ENCODE data around the gene SLAMF6.
"Not testable (repeated sequence)": the region's sequence is repeated elsewhere in the genome, so short reads cannot be mapped to it uniquely, and the experiment has no call there.

SLAMF6 gene

DNA sequence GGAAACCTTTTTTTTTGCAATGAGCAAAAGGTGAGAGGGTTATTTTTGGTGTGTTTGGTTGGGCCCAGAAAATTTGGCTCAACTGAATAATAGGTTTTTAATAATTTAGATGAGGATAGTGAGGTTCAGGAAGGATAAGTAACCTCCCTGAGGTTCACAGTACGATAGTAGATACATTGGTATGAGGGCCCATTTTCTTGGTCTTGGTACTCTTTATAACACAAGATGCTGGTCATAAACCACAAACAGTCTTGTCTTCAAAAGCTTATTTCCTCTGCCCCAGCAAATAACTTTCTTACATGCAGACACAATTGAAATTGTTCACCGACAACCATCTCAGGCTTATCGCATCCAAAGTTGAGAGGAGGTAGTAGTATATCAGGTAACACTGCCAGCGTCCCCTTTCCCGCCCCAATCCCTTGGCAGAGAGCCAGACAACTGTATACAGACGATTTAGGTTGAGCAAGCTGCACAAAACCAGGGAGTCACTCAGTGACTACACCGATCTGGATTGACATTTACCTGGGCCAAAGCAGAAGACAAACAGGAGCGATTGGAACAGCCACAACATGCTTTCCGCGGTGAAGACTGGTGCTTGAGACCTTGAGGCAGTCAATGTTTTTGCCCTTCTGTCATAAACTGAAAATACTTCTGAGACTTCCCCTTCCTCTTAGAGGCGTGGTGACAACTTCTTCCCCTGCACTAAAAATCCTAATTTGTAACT is at the start of gene SLAMF6:
Gene SLAMF6 (minus strand): TSS at position 634 of the 724 bp plus-strand sequence. CDS start 63 bp downstream, at position 571.
- DNase-seq, result no peak

DNA sequence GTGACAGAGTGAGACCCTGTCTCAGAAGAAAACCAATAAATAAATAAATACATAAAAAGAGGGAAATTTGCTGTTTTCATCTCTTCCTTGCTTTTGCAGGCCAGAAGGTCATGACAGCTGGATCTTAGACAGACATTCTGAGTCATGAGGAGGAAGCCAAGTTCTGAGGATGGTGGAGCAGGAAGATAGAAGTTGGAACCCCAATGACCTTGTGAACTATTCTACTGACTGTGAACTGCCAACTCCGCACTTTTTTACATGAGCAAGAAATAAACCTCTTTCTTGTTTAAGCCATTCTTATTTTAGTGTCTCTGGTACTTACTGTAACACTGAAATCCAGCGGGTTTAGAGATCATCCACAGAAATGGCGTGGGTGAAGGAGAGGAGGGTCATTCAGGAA is 47.8 kb upstream of the SLAMF6 start:
- no peak for DNase-seq

DNA sequence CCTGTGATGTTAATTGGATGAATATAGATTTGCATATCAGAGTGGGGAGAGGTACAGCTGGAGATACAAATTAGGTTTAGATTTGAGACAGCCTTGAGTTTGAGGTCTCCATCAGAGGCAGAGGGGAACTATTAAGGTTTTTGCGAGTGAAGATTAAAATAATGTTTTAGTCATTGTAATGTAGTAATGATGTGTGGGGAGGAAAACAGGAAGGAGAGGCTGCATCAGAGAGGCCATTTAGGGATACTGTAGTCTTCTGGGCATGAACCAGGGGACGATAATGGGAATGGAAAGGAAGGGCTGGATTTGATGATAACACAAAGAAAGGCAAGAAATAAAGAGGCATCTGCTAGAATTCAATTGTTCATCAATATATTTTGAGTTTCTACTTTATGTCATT is 46.8 kb upstream of the SLAMF6 start:
- no peak for DNase-seq

DNA sequence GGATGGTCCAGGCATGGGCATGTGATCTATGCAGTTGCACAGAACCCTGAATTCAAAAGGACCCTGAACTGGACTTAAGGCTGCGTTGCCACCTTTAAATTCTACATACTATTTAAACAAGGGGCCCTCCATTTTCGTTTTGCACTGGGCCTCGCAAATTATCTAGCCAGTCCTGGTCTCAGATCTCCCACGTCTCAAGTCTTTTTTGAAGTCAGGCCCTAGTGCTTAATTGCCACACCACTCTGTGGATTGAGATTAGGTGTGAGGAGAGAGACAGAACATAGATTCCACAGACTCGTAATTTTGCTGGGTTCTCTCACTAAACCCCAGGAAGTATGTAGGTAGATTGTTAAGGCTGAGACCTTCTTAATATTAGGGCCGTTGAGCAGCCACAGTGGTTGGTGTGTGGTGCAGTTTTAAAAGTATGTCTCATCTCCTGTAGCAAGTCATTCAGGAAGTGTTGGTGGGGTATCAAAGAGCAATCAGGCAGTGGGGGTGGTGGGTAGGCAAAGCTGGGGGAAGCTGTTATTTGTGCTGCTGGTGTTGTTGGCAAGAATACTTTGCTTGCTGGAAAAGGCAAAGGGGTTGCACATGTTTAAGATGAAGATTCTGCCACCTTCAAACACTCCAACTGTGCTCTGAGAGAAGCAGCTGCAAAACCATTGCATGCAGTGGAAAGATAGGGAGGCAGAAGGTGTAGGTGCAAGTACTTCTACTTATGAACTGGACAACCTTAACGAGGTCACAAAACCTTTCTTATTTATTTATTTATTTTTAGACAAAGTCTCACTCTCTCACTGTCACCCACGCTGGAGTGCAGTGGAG is 45.0 kb upstream of the SLAMF6 start:
- no peak for DNase-seq

DNA sequence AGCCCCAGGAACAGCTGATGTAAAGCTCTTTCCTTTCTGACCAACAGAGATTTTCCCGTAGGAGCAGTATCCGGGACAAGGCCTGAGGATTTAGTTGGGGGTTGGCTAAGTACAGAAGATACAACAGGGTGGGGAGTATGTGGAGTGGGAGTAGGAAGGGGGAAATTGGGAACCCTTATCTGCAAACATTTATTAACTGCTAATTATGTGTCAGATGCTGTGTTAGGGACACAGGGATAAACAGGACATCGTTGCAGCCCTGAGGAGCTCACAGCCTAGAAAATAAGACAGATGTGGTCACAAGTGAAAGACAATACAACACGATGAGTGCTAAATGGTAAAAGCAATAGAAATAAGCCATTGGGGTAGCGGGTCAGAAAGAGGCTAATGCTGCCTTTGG is 44.3 kb upstream of the SLAMF6 start:
- DNase-seq, result no peak

DNA sequence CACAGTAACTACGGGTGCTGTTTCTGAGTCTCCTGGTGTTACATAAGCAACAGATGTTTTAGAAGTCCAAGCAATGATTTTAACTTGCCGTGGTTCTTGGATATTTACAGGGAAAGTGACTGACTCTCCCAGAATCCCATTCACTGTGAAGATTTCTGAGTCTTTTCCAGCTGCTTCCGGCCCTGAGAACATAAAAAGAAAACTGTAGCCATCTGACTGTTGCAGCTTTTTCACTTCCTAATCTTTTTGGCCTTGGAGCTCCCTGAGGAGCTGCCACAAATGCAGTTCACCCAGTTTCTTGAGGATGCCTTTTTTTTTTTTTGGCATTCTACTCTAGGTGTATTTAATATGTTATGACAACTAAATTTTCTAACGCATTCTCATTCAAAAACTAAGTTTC is 42.5 kb upstream of the SLAMF6 start:
- no peak for DNase-seq

DNA sequence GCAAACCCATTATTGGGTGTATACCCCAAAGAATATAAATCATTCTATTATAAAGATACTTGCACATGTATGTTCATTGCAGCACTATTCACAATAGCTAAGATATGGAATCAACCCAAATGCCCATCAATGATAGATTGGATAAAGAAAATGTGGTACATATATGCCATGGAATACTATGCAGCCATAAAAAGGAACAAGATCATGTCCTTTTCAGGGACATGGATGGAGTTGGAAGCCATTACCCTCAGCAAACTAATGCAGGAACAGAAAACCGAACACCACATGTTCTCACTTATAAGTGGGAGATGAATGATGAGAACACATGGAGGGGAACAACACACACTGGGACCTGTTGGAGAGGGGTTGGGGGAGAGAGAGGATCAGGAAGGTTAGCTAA is 40.2 kb upstream of the SLAMF6 start:
- not testable (repeated sequence) for DNase-seq

DNA sequence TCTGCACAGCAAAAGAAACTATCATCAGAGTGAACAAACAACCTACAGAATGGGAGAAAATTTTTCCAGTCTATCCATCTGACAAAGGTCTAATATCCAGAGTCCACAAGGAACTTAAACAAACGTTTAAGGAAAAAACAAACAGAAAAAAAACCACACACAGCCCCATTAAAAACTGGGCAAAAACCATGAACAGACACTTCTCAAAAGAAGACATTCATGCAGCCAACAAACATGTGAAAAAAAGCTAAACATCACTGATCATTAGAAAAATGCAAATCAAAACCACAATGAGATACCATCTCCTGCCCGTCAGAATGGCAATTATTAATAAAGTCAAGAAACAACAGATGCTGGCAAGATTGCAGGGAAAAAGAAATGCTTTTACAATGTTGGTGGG is 39.7 kb upstream of the SLAMF6 start:
- DNase-seq, result not testable (repeated sequence)

DNA sequence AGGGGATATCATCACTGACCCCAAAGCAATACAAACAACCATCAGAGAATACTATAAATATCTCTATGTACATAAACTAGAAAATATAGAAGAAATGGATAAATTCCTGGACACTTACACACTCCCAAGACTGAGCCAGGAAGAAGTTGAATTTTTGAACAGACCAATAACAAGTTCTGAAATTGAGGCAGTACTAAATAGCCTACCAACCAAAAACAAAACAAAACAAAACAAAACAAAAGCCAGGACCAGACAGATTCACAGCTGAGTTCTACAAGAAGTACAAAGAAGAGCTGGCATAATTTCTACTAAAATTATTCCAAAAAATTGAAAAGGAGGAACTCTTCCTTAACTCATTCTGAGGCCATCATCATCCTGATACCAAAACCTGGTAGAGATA is 37.8 kb upstream of the SLAMF6 start:
- DNase-seq, result no peak

DNA sequence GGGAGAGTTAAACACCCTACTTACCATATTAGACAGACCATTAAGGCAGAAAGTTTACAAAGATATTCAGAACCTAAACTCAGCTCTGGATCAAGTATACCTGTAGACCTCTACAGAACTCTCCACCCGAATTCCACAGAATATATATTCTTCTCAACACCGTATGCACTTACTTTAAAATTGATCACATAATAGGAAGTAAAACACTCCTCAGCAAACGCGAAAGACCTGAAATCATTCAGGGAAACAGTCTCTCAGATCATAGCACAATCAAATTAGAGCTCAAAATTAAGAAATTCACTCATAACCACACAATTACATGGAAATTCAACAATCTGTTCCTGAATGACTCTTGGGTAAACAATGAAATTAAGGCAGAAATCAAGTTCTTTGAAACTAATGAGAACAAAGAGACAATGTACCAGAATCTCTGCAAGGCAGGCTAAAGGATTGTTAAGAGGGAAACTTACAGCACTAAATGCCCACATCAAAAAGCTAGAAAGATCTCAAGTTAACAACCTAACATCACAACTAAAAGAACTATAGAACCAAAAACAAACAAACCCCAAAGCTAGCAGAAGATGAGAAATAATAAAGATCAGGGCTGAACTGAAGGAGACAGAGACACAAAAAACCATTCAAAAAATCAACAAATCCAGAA is 37.1 kb upstream of the SLAMF6 start:
- DNase-seq, result no peak

DNA sequence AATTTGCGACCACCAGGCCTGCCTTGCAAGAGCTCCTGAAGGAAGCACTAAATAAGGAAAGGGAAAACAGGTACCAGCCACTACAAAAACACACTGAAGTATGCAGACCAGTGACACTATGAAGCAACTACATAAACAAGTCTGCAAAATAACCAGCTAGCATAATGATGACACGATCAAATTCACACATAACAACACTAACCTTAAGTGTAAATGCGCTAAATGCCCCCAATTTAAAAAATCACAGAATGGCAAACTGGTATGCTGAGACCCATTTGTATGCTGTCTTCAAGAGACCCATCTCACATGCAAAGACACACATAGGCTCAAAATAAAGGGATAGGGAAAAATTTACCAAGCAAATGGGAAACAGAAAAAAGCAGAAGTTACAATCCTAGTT is 36.4 kb upstream of the SLAMF6 start:
- not testable (repeated sequence) for DNase-seq

DNA sequence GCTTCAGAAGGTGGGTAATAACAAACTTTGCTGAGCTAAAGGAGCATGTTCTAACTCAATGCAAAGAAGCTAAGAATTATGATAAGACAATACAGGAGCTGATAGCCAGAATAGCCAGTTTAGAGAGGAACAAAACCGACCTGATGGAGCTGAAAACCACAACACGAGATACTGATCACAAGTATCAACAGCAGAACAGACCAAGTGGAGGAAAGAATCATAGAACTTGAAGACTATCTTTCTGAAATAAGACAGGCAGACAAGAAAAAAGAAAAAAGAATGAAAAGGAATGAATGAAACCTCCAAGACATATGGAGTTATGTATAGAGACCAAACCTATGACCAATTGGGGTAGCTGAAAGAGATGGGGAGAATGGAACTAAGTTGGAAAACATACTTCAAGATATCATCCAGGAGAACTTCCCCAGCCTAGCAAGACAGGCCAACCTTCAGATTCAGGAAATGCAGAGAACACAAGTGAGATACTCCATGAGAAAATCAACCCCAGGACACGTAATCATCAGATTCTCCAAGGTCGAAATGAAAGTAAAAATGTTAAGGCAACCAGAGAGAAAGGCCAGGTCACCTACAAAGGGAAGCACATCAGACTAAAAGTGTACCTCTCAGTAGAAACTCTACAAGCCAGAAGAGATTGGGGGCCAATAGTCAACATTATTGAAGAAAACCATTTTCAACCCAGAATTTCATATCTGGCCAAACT is 35.8 kb upstream of the SLAMF6 start:
- no peak for DNase-seq

DNA sequence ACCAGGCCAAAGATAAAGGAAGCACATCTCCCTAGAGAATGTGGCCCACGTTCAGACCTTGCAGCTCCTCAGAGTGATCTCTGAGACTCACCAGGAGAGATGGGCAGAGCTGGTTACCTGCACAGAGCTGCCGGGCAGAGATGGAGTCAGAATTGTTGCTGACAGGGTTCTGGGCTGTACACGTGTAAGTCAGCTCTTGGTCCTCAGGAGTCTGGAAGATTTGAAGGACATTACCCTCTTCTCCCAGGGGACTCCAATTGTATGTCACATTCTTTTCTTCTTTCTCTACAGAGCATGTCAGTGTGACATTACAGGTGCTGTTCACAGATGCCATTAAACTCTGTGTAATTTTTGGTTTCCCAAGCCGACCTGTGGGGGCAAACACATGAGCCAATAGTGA is 30.7 kb upstream of the SLAMF6 start:
- no peak for DNase-seq

DNA sequence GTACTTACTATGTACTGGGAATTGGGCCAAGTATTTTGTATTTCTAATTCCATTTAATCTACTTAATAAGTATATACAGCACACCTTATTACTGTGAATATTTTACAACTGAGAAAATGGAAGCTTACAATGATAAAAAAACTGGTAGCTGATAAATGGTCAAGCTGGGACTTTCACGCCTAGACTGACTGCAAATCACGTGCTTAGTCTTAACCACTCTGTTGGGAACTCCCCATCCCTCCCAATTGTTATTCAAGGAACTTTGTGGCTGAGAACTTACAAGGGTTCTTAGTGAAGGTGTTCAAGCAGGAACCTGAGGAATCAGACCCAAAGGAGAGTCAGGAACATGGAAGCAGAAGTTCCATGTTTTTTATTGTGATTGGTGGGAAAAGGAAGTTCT is 29.4 kb upstream of the SLAMF6 start:
- DNase-seq, result no peak

DNA sequence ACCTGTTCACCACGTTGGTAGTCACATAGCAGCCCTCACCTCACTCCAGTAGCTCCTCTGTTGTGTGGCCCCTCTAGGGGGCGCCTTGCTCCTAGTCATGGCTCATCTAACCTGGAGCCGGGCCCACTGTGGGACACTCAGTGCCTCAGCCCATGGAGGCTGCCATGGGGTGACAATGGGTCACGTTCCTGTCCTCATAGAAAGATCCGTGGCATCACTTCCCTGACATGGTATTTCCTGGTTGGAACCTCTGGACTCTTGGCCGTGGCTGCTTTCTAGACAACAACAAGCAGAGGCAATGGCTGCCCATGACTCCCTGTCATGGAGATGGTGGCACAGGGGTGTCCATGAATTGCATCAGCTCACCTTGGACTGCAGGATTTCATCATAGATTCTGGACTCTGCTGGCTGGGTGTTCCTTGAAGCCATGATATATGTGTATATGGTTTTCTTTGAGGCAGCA is 27.5 kb upstream of the SLAMF6 start:
- no peak for DNase-seq

DNA sequence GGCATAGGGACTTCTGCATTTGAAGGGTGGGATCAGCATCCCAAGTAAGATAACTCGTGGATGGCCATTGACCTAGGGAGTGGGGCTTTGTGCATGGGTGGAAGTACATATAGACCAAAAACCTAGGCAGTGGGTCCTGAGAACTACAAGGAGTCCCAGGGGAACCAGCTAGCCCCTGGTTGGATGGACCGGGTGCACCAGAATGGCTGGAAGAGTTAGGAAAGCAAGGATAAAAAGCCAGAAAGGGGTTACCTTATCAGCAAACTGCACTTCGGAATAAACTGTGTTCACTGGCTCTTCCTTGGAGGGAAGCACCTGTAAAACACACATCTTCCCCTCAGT is 26.6 kb upstream of the SLAMF6 start:
- no peak for DNase-seq

DNA sequence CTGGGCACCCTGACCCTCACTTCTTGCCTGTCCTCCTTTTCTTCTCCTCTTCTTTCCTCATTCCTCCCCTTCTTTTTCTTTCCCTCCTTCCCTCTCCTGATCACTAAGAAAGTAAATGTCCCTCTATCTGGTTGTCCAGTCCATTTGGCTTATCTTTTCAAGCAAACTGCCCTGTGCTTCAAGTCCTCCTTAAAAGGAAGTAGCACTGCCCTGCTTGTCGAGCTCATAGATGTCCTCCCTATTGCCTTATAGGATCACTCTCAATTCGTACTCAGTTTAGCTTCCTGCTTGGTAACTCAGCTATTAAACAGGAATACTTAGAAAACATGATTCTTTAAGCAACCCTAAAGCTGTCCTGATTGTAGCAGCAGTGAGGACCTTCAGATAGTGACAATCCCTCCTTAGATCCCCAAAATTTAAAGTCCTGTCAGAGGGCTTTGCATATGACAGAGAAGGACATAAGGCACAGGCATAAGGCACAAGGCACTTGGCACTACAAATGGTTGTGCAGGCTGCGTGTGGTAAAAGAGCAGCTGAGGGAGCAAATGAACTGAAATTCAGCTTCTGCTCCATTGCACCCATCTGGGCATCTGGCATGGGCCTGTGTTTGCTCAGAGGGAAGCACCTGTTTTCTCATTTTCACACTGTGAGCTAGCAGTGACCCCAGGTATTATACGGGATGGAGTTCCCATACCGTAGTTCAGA is 26.1 kb upstream of the SLAMF6 start:
- no peak for DNase-seq

DNA sequence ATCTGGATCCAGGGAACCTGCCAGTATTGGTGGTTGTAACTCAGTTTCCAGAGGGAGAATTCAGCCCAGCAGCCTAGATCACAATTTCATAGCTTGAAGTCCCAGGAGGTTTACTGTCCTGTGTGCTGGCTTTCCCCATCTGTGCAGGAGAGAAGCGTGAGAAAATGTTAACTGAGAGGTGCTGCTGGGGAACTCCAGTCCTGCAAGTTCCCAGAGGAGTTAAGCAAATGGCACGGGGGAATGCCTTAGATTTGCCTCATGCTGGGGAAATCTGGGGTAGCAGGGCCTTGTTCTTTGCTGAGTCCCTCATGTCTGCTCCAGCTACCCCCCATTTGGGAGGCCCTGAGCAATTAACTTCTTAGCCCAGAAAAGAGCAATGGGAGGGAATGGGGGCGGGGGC is 25.1 kb upstream of the SLAMF6 start:
- no peak for DNase-seq

DNA sequence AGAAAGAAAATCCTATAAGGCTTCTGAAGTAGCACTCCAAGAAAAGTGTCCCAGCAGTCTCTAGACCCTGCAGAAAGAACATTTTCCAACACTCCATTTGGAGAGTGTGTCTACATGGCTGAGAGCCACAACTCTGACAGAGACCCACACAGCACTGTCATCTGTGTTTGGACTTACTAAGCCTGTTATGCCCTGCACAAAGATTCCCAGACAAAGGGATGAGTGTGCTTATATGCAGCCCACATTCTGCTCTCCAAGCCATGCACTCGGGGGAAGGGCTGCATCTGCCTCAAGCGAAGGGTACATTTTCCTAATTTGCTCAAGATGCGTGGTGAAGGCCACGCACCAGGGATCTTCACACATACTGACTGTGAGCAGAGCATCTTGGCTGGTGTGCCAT is 24.4 kb upstream of the SLAMF6 start:
- no peak for DNase-seq

DNA sequence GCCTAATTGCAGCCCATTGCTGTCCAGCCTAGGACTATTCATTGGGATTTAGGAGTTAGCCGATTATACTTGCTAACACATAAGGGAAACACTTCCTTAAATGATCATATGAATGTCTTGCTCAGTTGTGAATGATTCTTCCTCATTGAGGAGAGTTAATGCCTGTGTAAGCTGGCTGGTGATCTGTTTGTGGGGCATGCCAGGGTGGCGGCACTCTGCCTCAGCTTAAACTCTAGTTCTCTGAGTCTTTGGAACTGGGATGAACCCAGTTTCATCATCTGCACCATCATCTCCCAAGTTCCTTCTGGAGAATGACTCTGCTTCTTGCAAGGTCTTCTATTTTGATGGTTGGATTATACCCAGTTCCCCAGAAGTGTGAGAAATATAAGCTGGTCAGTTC is 23.9 kb upstream of the SLAMF6 start:
- no peak for DNase-seq

DNA sequence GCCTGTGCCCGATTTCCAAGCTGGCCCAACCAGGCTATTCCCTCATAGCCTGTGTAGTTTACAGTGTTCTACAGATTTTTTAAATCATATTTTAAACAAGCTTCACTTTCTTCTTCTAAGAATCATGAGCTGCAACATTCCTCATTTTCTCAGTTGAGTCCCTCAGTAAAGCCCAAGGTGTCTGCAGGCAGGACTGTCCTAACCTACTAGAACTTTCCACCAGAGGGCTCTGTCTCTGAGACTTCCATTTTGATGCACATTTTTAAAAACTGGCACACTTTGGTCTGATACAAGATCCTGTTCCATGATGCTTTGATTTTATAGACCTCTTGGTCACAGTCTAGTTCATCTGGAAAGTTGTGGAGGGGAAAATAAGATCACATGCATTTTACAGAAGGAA is 21.6 kb upstream of the SLAMF6 start:
- peak; percentile 2 for DNase-seq

DNA sequence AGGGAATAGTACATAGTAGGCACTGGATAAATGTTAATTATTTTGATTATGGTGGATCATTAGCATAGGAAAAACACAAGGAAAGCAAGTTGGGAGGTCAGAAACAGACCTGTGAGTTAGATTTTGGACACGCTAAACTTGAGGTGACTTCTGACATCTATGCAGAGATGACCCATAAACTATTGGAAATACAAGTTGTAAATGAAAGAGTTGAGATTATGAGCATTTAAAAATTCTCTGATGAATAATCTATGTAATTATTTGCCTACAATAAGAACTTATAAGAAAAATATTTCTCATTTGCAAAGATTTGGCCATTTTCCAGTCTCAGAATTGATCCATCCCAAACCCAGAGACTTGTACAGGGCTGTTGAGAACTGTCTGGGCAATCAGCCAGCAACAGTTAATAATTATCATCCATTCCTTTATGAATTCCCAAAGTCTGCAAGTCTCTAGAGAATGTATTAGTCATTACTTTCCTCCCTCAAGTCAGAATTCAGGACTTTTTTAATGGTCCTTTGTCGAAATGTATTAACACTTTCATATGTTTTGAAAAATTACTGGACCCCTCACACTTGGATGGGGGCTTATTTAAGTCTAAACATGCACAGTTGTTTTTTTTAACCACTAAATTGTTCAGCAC is 19.4 kb upstream of the SLAMF6 start:
- no peak for DNase-seq

Measured in DMS79 treated with DMSO at 0.1 percent for 48 hours (cell line).